Forelimb muscle (tissue), 1 donor: ENCODE results near the gene ZNF17. TPM values are rescaled to one million over a fixed set of nuclear protein-coding genes. Genes with fewer than 3 reads are reported as not detected.
"Not testable (repeated sequence)": the region's sequence is repeated elsewhere in the genome, so short reads cannot be mapped to it uniquely, and the experiment has no call there.

Source experiments
- DNase-seq: peaks from one replicate; pipeline ENCODE4 v3.0.0-alpha.2; 2013; ENCODE audit warnings: low read depth
- polyA plus RNA-seq: library from polyadenylated mRNA; unstranded; fragments of 120-200 nt; gene quantifications from one replicate; pipeline ENCODE4 v1.2.1, GENCODE V29; 2013; ENCODE audit not compliant: insufficient read length

The ZNF17 gene
- 7.9 TPM for polyA plus RNA-seq

DNA sequence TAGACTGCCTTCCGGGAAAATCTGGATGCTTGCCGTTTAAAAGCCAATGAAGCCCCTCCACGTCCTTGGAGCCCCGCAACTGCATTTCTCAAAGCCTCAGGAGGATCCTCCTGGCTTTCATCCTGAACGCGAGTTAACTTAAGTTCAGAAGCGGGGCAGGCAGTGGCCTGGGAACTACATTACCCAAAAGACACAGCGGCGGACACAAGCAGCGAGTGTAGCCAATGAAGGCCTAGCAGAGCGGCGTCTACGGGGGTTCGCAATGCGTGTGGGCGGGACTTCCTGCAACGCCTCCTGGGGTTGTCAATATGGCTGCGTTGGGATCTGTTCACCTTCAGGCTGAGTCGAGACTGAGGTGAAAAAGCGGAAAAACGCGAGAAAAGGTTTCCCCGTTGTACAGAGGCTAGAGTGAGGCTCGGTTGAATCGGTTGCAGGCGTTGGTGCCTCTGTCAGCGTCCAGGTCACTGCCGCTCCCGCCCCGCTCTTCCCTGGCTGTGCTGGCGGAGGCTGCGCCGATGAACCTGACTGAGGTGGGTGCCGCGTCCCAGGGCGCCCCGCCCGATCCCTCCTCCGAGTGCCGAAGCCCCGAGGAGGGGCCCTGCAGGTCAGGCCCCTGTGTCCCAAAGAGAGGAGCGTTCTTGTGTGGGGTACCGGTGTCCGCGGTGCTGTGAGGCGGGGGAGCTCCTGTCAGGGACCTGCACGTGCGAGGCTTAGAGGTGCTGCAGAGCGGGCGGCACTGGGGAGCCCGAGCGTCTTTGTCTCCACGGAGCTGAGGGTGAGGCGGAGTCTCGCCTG is at the start of gene ZNF17:
ZNF17 (plus strand) TSS at position 285 of the 795 bp plus-strand sequence. CDS start 2,455 bp downstream, outside the sequence.
- DNase-seq: peak; percentile 94

DNA sequence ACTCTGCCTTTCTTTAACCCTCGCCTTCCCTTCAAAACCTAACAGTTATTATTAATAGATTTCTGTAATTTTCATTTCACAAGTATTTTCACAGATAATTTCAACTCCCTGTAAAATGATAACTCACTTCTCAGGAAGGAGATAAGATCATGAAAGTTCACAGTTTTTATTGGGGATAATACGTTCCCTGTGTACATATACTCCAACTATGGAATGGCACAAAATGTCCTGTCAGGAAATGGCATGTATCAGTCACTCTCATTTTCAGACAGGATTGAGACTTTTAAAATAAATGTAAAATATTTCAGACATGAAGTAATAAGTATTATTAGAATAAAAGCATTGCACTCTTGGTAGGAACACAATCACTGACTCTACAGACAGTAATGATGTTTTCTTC is 48.5 kb upstream of the ZNF17 start:
- DNase-seq: no peak

DNA sequence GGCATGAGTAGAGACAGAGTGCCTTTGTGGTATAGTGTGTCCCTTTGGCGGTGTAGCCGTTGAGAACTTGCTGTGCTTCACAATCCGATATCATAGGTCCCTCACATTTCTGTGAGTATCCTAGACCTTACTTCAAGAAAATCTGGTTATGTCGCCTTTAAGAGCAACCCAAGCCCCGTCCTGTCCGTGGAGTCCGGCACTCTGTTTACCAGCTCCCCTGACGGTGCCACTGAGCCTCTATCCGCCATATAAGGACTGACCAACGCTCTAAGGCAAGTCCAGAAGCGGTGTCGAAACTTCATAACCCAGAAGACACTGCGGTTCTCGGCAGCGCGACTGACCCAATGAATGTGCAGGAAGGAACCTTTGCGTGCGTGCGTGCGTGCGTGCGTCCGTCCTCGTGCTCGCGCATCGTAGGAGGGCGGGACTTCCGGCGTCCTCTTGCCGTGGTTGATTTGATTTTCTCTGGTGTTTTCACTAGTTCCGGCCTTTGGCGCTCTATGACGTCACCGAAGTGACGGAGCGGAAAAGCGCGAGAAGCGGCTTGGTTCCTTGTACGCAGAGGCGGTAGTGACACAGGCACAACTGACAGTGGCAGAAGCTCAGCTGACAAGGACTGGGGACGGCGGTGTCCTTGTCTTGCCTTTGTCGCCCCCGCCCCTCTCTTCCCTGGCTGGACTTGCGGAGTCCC is 47.8 kb upstream of the ZNF17 start, which contains the start of the genes TRAPPC2B and ZNF547:
TRAPPC2B (plus strand) TSS at position 555 of the 691 bp plus-strand sequence. CDS start 1,283 bp downstream, outside the sequence.
ZNF547 (plus strand) TSS at position 555 of the 691 bp plus-strand sequence. CDS start 5,005 bp downstream, outside the sequence.
- peak; percentile 98 for DNase-seq

DNA sequence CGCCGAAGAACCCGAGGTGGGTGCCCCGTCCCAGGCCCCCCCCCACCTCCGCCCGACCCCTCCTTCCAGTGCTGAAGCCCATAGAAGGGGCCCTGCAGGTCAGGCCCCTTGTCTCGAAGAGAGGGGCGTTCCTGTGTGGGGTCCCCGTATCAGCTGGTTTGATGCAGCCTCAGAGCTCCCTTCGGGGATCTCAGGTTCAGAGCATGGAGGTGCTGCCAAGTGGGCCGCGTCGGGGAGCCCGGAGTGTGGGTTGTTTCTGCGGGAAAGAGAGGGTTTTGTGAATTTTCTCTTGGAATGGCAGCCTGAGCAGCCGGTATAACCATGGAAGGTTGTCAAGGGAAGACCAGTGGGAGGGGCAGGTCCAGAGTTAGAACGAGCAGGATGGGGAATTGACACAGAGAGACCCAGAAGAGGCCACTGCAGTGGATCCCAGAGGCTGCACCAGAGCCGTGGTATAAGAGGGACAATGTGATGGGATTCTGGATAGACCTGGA is 47.2 kb upstream of the ZNF17 start:
- DNase-seq: no peak

DNA sequence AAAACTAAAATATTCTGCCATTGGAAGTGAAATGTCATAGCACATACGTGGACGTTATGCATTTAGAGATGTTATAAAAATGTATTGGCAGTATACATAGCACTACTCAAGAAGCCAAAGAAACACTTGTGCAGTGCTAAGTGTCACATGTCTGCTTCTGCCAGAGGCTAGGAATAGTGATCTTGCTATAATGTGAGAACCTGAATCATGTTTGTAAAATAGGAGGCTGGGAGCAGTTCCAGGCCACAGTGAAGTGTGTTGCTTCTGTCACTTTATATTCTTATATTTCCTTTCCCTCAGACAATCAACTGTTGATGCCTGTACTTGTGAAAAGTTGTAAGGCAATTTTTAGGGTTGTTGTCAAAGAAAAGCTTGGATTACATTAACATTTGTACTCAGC is 44.2 kb upstream of the ZNF17 start:
- DNase-seq: no peak

DNA sequence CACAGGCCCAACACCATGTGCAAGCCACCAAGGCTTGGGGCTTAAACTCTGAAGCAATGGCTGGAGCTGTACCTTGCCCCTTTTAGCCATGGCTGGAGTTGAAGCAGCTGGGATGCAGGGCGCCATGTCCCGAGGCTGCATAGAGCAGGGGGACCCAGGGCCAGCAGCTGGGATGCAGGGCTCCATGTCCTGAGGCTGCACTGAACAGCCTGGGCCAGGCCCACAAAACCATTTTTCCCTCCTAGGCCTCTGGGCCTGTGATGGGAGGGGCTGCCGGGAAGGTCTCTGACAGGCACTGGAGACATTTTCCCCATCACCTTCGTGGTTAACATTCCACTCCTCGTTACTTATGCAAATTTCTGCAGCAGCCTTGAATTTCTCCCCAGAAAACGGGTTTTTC is 36.8 kb upstream of the ZNF17 start:
- no peak for DNase-seq

DNA sequence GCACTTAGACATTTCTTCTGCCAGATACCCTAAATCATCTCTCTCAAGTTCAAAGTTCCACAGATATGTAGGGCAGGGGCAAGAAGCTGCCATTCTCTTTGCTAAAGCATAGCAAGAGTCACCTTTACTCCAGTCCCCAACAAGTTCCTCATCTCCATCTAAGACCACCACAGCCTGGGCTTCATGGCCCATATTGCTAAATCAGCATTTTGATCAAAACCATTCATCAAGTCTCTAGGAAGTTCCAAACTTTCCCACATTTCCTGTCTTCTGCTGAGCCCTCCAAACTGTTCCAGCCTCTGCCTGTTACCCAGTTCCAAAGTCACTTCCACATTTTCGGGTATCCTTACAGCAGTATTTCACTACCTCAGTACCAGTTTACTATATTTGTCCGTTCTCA is 36.3 kb upstream of the ZNF17 start:
- DNase-seq: not testable (repeated sequence)

DNA sequence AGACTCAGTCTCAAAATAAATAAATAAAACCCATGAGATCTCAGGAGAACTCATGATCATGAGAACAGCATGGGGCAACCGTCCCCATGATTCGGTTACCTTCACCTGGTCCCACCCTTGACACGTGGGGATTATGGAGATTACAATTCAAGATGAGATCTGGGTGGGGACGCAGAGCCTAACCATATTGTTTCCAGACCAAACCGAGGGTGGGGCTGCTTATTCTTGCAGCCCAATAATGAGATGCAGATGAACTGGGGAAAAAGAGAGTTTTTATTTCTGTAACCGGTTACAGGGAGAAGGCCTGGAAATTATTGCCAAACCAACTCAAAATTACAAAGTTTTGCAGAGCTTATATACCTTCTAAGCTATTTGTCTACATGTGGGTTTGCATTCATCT is 34.8 kb upstream of the ZNF17 start:
- no peak for DNase-seq

DNA sequence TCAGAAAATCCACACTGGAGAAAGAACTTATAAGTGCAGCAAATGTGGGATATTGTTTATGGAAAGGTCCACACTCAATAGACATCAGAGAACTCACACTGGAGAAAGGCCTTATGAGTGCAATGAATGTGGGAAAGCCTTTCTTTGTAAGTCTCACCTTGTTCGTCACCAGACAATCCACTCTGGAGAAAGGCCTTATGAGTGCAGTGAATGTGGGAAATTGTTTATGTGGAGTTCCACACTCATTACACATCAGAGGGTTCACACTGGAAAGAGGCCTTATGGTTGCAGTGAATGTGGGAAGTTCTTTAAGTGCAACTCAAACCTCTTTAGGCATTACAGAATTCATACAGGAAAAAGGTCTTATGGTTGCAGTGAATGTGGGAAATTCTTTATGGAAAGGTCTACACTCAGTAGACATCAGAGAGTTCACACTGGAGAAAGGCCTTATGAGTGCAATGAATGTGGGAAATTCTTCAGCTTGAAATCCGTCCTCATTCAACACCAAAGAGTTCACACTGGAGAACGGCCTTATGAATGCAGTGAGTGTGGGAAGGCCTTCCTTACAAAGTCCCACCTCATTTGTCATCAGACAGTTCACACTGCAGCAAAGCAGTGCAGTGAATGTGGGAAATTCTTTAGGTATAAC is 33.3 kb upstream of the ZNF17 start:
- no peak for DNase-seq

DNA sequence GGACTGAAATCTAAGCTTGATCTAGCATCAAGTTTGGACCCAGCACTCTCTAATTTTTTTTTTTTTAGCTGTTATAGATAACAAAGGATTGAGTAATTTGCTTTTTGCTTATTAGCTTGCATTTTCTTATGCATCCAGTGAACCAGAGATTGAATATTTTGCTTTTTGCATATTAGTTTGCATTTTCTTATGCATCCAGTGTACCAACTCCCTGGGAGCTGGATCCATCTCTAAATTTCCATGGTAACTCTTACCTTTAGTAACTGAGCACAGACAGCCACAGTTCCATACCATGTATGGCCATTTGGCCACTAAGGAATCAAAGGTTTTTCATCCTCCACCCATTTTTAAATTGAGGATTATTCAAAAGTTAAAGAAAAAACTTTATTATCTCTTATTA is 30.0 kb upstream of the ZNF17 start:
- DNase-seq: no peak

DNA sequence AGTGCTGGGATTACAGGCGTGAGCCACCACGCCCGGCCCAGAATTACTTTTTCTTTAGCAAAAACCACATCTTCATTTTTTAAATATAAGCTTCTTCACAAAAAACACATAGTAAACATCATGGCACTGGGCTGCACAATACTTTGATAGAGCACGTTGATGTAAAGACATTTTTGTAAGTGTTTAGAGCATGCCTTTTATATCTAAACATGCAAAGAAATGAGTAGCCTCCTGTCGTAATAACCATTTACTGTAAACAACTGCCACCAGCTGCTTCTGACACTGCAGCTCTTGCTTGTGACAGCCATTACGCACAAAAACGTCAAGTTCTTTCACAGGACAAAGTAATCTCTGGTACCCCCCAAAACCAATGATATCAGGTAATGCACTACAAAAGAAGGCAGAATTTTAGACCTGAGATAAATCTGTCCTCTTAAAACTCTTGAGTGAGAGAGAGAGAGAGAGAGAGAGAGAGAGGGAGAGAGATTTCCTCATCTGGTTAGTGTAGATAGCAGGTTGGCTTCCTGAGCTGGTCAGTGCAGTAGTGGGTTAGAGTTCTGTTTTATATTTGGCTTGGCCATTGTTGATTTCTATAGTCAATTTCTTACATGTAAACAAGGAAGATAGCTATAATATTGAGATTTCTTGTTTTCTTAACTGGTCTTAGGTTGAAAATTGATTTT is 28.0 kb upstream of the ZNF17 start:
- DNase-seq: no peak

DNA sequence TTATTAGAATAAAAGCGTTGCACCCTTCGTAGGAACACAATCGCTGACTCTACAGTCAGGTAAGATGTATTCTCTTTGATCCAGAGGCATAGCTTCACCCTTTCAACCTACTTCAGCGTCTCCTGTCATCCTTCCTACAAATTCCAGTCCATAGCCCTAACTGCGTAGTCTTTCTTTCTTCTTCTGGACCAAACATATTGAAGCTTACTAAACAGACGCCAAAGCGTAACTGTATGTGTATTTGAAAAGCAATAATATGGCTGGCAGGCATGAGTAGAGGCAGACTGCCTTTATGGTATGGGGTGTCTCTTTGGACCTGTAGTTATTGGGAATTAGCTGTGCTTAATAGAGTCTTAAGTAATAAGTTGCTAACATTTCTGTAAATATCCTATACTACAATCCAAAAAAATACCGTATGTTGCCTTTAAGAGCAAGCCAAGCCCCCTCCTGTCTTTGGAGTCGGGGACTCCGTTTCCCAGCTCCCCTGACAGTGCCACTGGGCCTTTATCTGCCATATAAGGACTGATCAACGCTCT is 21.7 kb upstream of the ZNF17 start:
- no peak for DNase-seq

DNA sequence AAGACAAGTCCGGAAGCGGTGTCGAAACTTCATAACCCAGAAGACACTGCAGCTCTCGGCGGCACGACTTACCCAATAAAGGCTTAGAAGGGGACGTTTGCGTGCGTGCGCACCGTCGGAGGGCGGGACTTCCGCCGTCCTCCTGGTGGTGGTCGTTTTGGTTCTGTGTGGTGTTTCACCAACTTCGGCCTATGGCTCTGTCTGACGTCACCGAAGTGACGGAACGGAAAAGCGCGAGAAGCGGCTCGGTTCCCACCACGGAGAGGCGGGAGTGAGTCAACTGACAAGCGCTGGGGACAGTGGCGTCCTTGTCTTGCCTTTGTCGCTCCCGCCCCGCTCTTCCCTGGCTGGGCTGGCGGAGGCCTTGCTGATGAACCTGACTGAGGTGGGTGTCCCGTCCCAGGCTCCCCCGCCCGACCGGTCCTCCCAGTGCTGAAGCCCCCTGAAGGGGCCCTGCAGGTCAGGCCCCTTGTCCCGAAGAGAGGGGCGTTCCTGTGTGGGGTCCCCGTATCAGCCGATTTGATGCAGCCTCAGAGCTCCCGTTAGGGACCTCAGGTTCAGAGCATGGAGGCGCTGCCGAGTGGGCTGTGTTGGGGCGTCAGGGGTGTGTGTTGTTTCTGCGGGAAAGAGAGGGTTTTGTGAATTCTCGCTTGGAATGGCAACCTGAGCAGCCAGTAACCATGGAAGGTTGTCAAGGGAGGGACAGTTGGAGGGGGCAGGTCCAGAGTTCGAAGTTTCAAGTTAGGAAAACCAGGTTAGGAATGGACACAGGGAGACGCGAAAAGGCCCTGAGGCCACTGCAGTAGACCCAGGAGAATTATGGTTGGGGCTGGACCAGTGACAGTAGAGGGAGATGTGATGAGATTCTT is 21.0 kb upstream of the ZNF17 start, which contains the start of gene ZNF548:
ZNF548 (plus strand) TSS at position 125 of the 869 bp plus-strand sequence; CDS start at position 371, 246 bp downstream.
- peak; percentile 97 for DNase-seq

DNA sequence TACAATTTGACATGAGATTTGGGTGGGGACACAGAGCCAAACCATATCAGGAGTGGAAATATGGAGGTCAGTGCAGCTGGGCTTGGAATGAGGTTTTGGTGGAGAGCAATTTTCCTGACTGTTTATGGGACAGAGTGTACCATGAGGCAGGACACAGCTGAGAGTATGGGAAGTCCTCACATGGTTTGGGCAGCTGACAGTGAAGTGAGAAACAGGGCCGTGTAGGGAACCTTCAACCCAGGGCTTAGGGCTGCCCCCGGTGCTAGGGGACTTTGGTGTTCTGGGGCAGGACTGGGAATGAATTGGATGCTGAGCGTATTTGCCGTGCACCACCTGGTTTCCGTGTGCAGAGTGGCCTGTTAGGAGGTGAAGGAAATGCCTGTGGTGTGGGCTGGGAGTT is 15.3 kb upstream of the ZNF17 start:
- DNase-seq: no peak

DNA sequence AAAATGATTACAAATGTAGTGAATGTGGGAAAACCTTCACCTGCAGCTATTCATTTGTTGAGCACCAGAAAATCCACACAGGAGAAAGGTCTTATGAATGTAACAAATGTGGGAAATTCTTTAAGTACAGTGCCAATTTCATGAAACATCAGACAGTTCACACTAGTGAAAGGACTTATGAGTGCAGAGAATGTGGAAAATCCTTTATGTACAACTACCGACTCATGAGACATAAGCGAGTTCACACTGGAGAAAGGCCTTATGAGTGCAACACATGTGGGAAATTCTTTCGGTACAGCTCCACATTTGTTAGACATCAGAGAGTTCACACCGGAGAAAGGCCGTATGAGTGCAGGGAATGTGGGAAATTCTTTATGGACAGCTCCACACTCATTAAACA is 12.1 kb upstream of the ZNF17 start:
- no peak for DNase-seq

DNA sequence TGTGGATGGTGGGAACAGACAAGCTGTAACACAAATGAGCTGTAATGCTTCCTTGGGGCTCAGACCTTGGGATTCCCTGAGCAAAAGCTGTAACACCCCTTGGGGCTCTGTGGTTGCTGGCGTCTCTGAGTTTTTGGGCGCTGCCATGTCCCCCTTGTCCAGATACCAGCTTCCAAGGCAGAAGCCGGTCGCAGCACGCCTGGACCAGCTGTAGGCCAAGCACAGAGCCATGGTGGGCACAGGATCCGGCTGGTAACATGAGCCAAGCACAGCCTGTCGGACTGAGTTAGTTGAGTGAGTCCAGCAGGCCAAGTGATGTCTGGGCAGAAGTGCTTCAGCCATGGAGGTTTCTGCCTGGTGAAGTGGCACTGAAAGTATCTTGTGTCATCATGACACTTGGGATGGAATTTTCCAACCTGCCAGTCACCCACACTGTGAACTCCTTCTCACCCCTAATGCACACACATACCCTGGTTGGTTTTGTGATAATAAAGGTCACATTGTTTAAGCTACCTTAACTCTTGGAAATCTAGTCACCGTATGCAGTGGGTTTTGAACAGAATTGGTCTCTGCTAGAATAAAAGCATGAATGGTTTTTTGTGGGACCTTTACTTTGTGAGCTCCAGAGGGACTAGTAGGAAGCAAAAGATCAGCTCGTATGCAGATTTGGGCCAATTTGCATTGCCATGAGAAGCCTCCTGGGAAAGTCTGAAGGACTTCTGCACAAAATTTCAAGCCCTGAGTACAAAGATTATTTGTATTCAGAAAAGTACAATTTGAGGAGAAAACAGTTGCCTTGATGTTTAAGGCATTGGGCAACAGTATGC is 7.0 kb upstream of the ZNF17 start:
- no peak for DNase-seq

DNA sequence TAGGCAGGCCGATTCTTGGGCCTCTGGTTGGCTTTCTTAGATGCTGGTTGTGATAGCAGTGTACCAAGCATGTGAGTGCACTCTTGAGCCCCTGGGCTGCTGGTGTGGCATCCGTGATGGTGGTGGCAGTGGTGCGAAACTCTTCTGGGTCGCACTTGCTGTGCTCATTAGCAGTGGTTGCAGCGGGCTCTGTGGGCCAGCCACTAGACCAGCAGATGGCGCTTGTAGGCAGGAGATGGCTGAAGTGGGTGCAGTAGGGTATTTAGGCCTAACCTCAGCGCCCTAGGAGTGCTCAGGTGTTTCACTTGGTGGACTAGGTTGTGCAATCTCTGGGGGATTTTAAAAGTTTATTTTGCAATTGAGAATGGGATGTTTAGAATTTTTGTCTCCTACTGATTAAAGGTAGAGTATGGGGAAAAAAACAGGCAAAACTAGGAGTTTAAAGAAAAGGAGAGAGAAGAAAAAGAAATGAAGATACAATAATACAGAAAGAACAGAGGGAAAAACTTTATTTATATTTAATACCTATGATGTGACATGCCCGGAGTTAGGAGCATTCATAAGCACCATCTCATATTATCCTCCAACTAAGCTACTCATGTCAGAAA is 4.3 kb upstream of the ZNF17 start:
- no peak for DNase-seq

DNA sequence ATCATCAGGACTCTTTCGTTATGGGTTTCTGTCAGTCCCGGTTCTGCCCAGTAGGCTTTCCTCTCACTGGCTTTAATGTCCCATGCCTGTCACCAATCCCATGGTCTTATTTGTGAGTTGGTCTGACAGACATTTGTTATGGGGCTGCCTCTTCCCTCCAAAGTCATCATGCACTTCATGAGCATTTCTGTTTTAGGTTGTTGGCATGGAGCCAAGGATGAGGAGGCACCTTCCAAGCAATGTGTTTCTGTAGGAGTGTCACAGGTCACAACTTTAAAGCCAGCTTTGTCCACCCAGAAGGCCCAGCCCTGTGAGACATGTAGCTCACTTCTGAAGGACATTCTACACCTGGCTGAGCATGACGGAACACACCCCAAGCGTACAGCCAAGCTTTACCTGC is 8.5 kb downstream of the ZNF17 start:
- DNase-seq: no peak

DNA sequence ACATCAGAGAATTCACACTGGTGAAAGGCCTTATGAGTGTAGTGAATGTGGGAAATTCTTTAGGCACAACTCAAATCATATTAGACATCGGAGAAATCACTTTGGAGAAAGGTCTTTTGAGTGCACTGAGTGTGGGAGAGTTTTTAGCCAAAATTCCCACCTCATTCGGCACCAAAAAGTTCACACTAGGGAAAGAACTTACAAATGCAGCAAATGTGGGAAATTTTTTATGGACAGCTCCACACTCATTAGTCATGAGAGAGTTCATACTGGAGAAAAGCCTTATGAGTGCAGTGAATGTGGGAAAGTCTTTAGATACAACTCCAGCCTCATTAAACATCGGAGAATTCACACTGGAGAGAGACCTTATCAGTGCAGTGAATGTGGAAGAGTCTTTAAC is 10.1 kb downstream of the ZNF17 start:
- no peak for DNase-seq
